Naive thymus-derived CD4-positive, alpha-beta T cell (primary cell): ENCODE data around the gene CAMK1D. TPM values are rescaled to one million over a fixed set of nuclear protein-coding genes. Genes with fewer than 3 reads are reported as not detected.

Experiments used
- ATAC-seq: fragments of 150-1000 bp; cut with Tn5 transposase; 2 replicates; pipeline ENCODE4 v1.10.0; 2021; ENCODE audit warnings: mild to moderate bottlenecking, moderate library complexity
- CTCF ChIA-PET: fragments of 350-600 bp; sonication (Branson Sonifier 250); formaldehyde crosslinking; loops from one replicate; lab custom pipeline; 2021; ENCODE audit warnings: antibody characterized with exemption; lab: Charles Lee
- POLR2A ChIA-PET: fragments of 350-600 bp; sonication (Branson Sonifier 250); formaldehyde crosslinking; loops from one replicate; lab custom pipeline; 2021; ENCODE audit warnings: antibody characterized with exemption, inconsistent platforms; lab: Charles Lee
- DNase-seq, 9 donors: peaks; one replicate each; pipeline versions ENCODE4 v3.0.0 to v3.0.0-alpha.2; 2020 to 2022; ENCODE audit warnings: mixed read lengths in 1 of 9
- H3K27ac ChIP-seq: one replicate; pipeline ENCODE4 v1.7.0; 2013; ENCODE audit warnings: mild to moderate bottlenecking, low read depth, low read length, moderate library complexity
- H3K27me3 ChIP-seq, 2 donors: one replicate each; pipeline ENCODE4 v1.7.0; 2013; ENCODE audit warnings: low read length in 2 of 2, mild to moderate bottlenecking in 2 of 2, moderate library complexity in 2 of 2; ENCODE audit not compliant: control insufficient read depth in 2 of 2, insufficient read depth in 2 of 2
- H3K36me3 ChIP-seq, 3 experiments: 1 replicate in 2 of 3; 2 replicates in 1 of 3; pipeline ENCODE4 v1.7.0; 2013; ENCODE audit warnings: low read length in 3 of 3, mild to moderate bottlenecking in 3 of 3, moderate library complexity in 1 of 3; ENCODE audit not compliant: insufficient read depth in 3 of 3, control insufficient read depth in 2 of 3
- H3K4me1 ChIP-seq, 2 donors: one replicate each; pipeline ENCODE4 v1.7.0; 2013; ENCODE audit warnings: low read length in 2 of 2, mild to moderate bottlenecking in 2 of 2, moderate library complexity in 1 of 2; ENCODE audit not compliant: control insufficient read depth in 2 of 2, insufficient read depth in 2 of 2
- H3K4me3 ChIP-seq: 2 replicates; pipeline ENCODE4 v1.7.0; 2013; ENCODE audit warnings: mild to moderate bottlenecking, low read length
- H3K9me3 ChIP-seq, 3 experiments: 1 replicate in 2 of 3; 2 replicates in 1 of 3; pipeline ENCODE4 v1.7.0; 2013; ENCODE audit warnings: low read length in 3 of 3; ENCODE audit not compliant: control insufficient read depth in 2 of 3
- H3K27ac Mint-ChIP-seq, 9 donors: one replicate each; pipeline ENCODE4 v1.8.0; 2020 to 2022; ENCODE audit warnings: mixed read lengths in 9 of 9, mild to moderate bottlenecking in 8 of 9, moderate library complexity in 5 of 9, inconsistent platforms in 2 of 9
- H3K27me3 Mint-ChIP-seq, 5 donors: one replicate each; pipeline ENCODE4 v1.8.0; 2021 to 2022; ENCODE audit warnings: mixed read lengths in 5 of 5, mild to moderate bottlenecking in 1 of 5
- H3K36me3 Mint-ChIP-seq, 5 donors: one replicate each; pipeline ENCODE4 v1.8.0; 2020 to 2022; ENCODE audit warnings: mixed read lengths in 5 of 5, mild to moderate bottlenecking in 3 of 5, inconsistent platforms in 1 of 5
- H3K4me1 Mint-ChIP-seq, 7 donors: one replicate each; pipeline ENCODE4 v1.8.0; 2020 to 2022; ENCODE audit warnings: mixed read lengths in 7 of 7, mild to moderate bottlenecking in 3 of 7, inconsistent platforms in 1 of 7
- H3K4me3 Mint-ChIP-seq, 10 donors: one replicate each; pipeline ENCODE4 v1.8.0; 2020 to 2022; ENCODE audit warnings: mild to moderate bottlenecking in 10 of 10, mixed read lengths in 10 of 10, moderate library complexity in 6 of 10, inconsistent platforms in 2 of 10
- H3K9me3 Mint-ChIP-seq, 11 donors: one replicate each; pipeline ENCODE4 v1.8.0; 2020 to 2022; ENCODE audit warnings: mixed read lengths in 11 of 11, mild to moderate bottlenecking in 4 of 11, inconsistent platforms in 1 of 11, moderate library complexity in 1 of 11
- intact Hi-C, 2 donors: fragments of 100-400 bp; cut with micrococcal nuclease; formaldehyde crosslinking; loops; one replicate each; pipeline ENCODE4 v1.15.1; 2023
- polyA plus RNA-seq, 2 donors: library from polyadenylated mRNA; unstranded; fragments of 300-500 nt; fragmentation: Illumina TruSeq; gene quantifications; one replicate each; pipeline ENCODE4 v1.2.3, GENCODE V29; 2021
- total RNA-seq, 6 experiments: library from RNA in 5 of 6; stranded (reverse) in 5 of 6; gene quantifications; 1 replicate in 5 of 6; 2 replicates in 1 of 6; pipeline ENCODE4 v1.2.3 and lab custom pipeline; 2021 to 2026

CAMK1D gene
- total and polyA plus RNA-seq, 7 experiments from 2014 or later = 12.5 to 43.2 (median 18.6) TPM

- peaks cover 0 to 7% (median 2%) of the 10 kb centered on the region in 5 donors for H3K36me3 Mint-ChIP-seq
- peaks cover 0 to 25% (median 20%) of the 10 kb centered on the region in 7 donors for H3K4me1 Mint-ChIP-seq
- ATAC-seq (no peak), DNase-seq (no peak)
- no peaks in the 10 kb centered on the region for H3K4me1 ChIP-seq
- H3K9me3 ChIP-seq = no peaks in the 10 kb centered on the region
- H3K4me3 ChIP-seq = no peak overlapping the region
- peaks cover 0 to 10% (median 2%) of the 10 kb centered on the region in 11 donors for H3K9me3 Mint-ChIP-seq
- intact Hi-C loops = no loop called here
- H3K27ac ChIP-seq = no peak overlapping the region
- POLR2A ChIA-PET = no interaction called here
- no peaks in the 10 kb centered on the region for H3K36me3 ChIP-seq
- no peaks in the 10 kb centered on the region for H3K27me3 Mint-ChIP-seq
- no peak overlapping the region for H3K27ac Mint-ChIP-seq
- no peaks in the 10 kb centered on the region for H3K27me3 ChIP-seq
- H3K4me3 Mint-ChIP-seq = no peak overlapping the region
- CTCF ChIA-PET = no interaction called here
Measured at GRCh38 chr10:12518024-12518423, 168.7 kb downstream of the CAMK1D start.

GRCh38 chr10:12521423-12521822 is 172.1 kb downstream of the CAMK1D start:
- H3K4me1 ChIP-seq = no peaks in the 10 kb centered on the region
- no peaks in the 10 kb centered on the region for H3K9me3 ChIP-seq
- intact Hi-C loops = no loop called here
- no peaks in the 10 kb centered on the region for H3K27me3 ChIP-seq
- Mint-ChIP-seq H3K27me3 (peaks cover 0 to 3% (median 0%) of the 10 kb centered on the region in 5 donors), H3K36me3 (peaks cover 0 to 14% (median 8%) of the 10 kb centered on the region in 5 donors), H3K27ac (no peak overlapping the region), H3K4me1 (peaks cover 0 to 26% (median 22%) of the 10 kb centered on the region in 7 donors), H3K4me3 (no peak overlapping the region), H3K9me3 (peaks cover 0 to 19% (median 6%) of the 10 kb centered on the region in 11 donors)
- H3K27ac ChIP-seq = no peak overlapping the region
- H3K36me3 ChIP-seq = no peaks in the 10 kb centered on the region
- ATAC-seq (no peak), DNase-seq (no peak)
- H3K4me3 ChIP-seq = no peak overlapping the region
- ChIA-PET CTCF (no interaction called here), POLR2A (no interaction called here)

GRCh38 chr10:12526311-12526710 is 177.0 kb downstream of the CAMK1D start:
- POLR2A ChIA-PET = no interaction called here
- intact Hi-C loops = loop anchor here in 1 of 2 donors (2.0 kb wide), 1 partner anchor 14 kb away; no protein-coding TSS in a partner anchor
- Histone ChIP-seq H3K27me3 (no peaks in the 10 kb centered on the region), H3K36me3 (no peaks in the 10 kb centered on the region), H3K27ac (no peak overlapping the region), H3K9me3 (no peaks in the 10 kb centered on the region), H3K4me1 (no peaks in the 10 kb centered on the region), H3K4me3 (no peak overlapping the region)
- H3K4me3 Mint-ChIP-seq = peak overlapping the region in 2 of 10 donors; percentile 5 to 13
- H3K27me3 Mint-ChIP-seq = peaks cover 0 to 3% (median 0%) of the 10 kb centered on the region in 5 donors
- CTCF ChIA-PET = no interaction called here
- peaks cover 0 to 19% (median 7%) of the 10 kb centered on the region in 5 donors for H3K36me3 Mint-ChIP-seq
- peaks cover 0 to 13% (median 6%) of the 10 kb centered on the region in 11 donors for H3K9me3 Mint-ChIP-seq
- peaks cover 0 to 28% (median 21%) of the 10 kb centered on the region in 7 donors for H3K4me1 Mint-ChIP-seq
- DNase-seq (no peak), ATAC-seq (no peak)
- peak overlapping the region in 6 of 9 donors; percentile 7 to 81 (median 46) for H3K27ac Mint-ChIP-seq

GRCh38 chr10:12529976-12530375 is 180.6 kb downstream of the CAMK1D start:
- Histone ChIP-seq H3K4me1 (no peaks in the 10 kb centered on the region), H3K27me3 (no peaks in the 10 kb centered on the region), H3K9me3 (no peaks in the 10 kb centered on the region), H3K27ac (no peak overlapping the region), H3K36me3 (no peaks in the 10 kb centered on the region), H3K4me3 (no peak overlapping the region)
- Mint-ChIP-seq H3K27me3 (peaks cover 0 to 1% (median 0%) of the 10 kb centered on the region in 5 donors), H3K27ac (no peak overlapping the region), H3K36me3 (peaks cover 0 to 26% (median 16%) of the 10 kb centered on the region in 5 donors), H3K4me1 (peaks cover 5 to 30% (median 24%) of the 10 kb centered on the region in 7 donors), H3K9me3 (peaks cover 0 to 14% (median 3%) of the 10 kb centered on the region in 11 donors), H3K4me3 (no peak overlapping the region)
- CTCF ChIA-PET = no interaction called here
- ATAC-seq (no peak), DNase-seq (no peak)
- POLR2A ChIA-PET = no interaction called here
- intact Hi-C loops = no loop called here

- Mint-ChIP-seq H3K36me3 (peaks cover 0 to 18% (median 12%) of the 10 kb centered on the region in 5 donors), H3K27ac (no peak overlapping the region), H3K4me3 (no peak overlapping the region), H3K4me1 (peaks cover 9 to 29% (median 20%) of the 10 kb centered on the region in 7 donors), H3K9me3 (peaks cover 0 to 11% (median 0%) of the 10 kb centered on the region in 11 donors), H3K27me3 (no peaks in the 10 kb centered on the region)
- Histone ChIP-seq H3K36me3 (no peaks in the 10 kb centered on the region), H3K27ac (no peak overlapping the region), H3K9me3 (no peaks in the 10 kb centered on the region), H3K4me3 (no peak overlapping the region), H3K4me1 (no peaks in the 10 kb centered on the region), H3K27me3 (no peaks in the 10 kb centered on the region)
- no peak for DNase-seq
- intact Hi-C loops = no loop called here
- CTCF ChIA-PET = no interaction called here
- POLR2A ChIA-PET = no interaction called here
- no peak for ATAC-seq
Measured at GRCh38 chr10:12531305-12532220, 182.2 kb downstream of the CAMK1D start.

- intact Hi-C loops = no loop called here
- POLR2A ChIA-PET = no interaction called here
- CTCF ChIA-PET = no interaction called here
- peaks cover 11 to 28% (median 21%) of the 10 kb centered on the region in 7 donors for H3K4me1 Mint-ChIP-seq
- H3K4me3 ChIP-seq = no peak overlapping the region
- H3K36me3 ChIP-seq = no peaks in the 10 kb centered on the region
- H3K27me3 ChIP-seq = no peaks in the 10 kb centered on the region
- H3K4me3 Mint-ChIP-seq = no peak overlapping the region
- ATAC-seq (no peak), DNase-seq (no peak)
- H3K9me3 Mint-ChIP-seq = peaks cover 0 to 11% (median 0%) of the 10 kb centered on the region in 11 donors
- no peaks in the 10 kb centered on the region for H3K27me3 Mint-ChIP-seq
- H3K36me3 Mint-ChIP-seq = peaks cover 0 to 18% (median 12%) of the 10 kb centered on the region in 5 donors
- no peaks in the 10 kb centered on the region for H3K4me1 ChIP-seq
- H3K27ac ChIP-seq = no peak overlapping the region
- no peaks in the 10 kb centered on the region for H3K9me3 ChIP-seq
- H3K27ac Mint-ChIP-seq = no peak overlapping the region
Measured at GRCh38 chr10:12533151-12533550, 183.8 kb downstream of the CAMK1D start.
